ENCODE measurements around the gene RFC3.

RFC3 gene

GRCh38 chr13:33799950-33800592 lies 17.9 kb upstream of the RFC3 start:
- TF ChIP-seq RAD21 (IDR thresholded peaks at IDR 0.05; ENCODE audit: low read depth): peak; percentile 55
- no peak for TF ChIP-seq MAX (IDR thresholded peaks at IDR 0.05)

GRCh38 chr13:33800646-33801186 lies 17.2 kb upstream of the RFC3 start:
- TF ChIP-seq TEAD4 (IDR thresholded peaks at IDR 0.05) (no peak), REST (IDR thresholded peaks at IDR 0.05; ENCODE audit: low read depth) (no peak), YY1 (IDR thresholded peaks at IDR 0.05; ENCODE audit: low read depth) (no peak), USF1 (IDR thresholded peaks at IDR 0.05) (no peak), FOXM1 (IDR thresholded peaks at IDR 0.05; ENCODE audit: borderline replicate concordance, low read depth) (no peak), RAD21 (IDR thresholded peaks at IDR 0.05; ENCODE audit: low read depth) (no peak), ZBTB7A (IDR thresholded peaks at IDR 0.05; ENCODE audit: low read depth) (no peak), EP300 (IDR thresholded peaks at IDR 0.05; ENCODE audit: borderline replicate concordance) (no peak), EGR1 (IDR thresholded peaks at IDR 0.05) (no peak), TCF12 (IDR thresholded peaks at IDR 0.05; ENCODE audit: low read depth) (no peak), CEBPB (IDR thresholded peaks at IDR 0.05) (no peak), NFIC (IDR thresholded peaks at IDR 0.05) (no peak), CREB1 (IDR thresholded peaks at IDR 0.05; ENCODE audit: low read depth) (no peak), TAF1 (IDR thresholded peaks at IDR 0.05; ENCODE audit: low read depth) (no peak)

- TF ChIP-seq EP300 (IDR thresholded peaks at IDR 0.05; ENCODE audit: borderline replicate concordance) (no peak), ZBTB7A (IDR thresholded peaks at IDR 0.05; ENCODE audit: low read depth) (no peak), CEBPB (IDR thresholded peaks at IDR 0.05) (no peak), YY1 (IDR thresholded peaks at IDR 0.05; ENCODE audit: low read depth) (no peak), NFIC (IDR thresholded peaks at IDR 0.05) (no peak), CREB1 (IDR thresholded peaks at IDR 0.05; ENCODE audit: low read depth) (no peak), MAX (IDR thresholded peaks at IDR 0.05) (no peak), TCF12 (IDR thresholded peaks at IDR 0.05; ENCODE audit: low read depth) (no peak), EGR1 (IDR thresholded peaks at IDR 0.05) (no peak), FOXM1 (IDR thresholded peaks at IDR 0.05; ENCODE audit: borderline replicate concordance, low read depth) (no peak), RAD21 (IDR thresholded peaks at IDR 0.05; ENCODE audit: low read depth) (no peak), REST (IDR thresholded peaks at IDR 0.05; ENCODE audit: low read depth) (no peak), TEAD4 (IDR thresholded peaks at IDR 0.05) (no peak), USF1 (IDR thresholded peaks at IDR 0.05) (no peak), TAF1 (IDR thresholded peaks at IDR 0.05; ENCODE audit: low read depth) (no peak)
Observed at GRCh38 chr13:33806470-33807248, 11.3 kb upstream of the RFC3 start.

GRCh38 chr13:33815011-33815550 lies 2.9 kb upstream of the RFC3 start:
- TF ChIP-seq FOXM1 (IDR thresholded peaks at IDR 0.05; ENCODE audit: borderline replicate concordance, low read depth): no peak
- no peak for TF ChIP-seq TEAD4 (IDR thresholded peaks at IDR 0.05)
- TF ChIP-seq TAF1 (IDR thresholded peaks at IDR 0.05; ENCODE audit: low read depth): no peak
- no peak for TF ChIP-seq REST (IDR thresholded peaks at IDR 0.05; ENCODE audit: low read depth)
- no peak for TF ChIP-seq ZBTB7A (IDR thresholded peaks at IDR 0.05; ENCODE audit: low read depth)
- no peak for TF ChIP-seq MAX (IDR thresholded peaks at IDR 0.05)
- no peak; the same call in 1 of the 2 replicates for TF ChIP-seq USF1 (IDR thresholded peaks at IDR 0.05)
- TF ChIP-seq RAD21 (IDR thresholded peaks at IDR 0.05; ENCODE audit: low read depth): no peak
- TF ChIP-seq NFIC (IDR thresholded peaks at IDR 0.05): no peak
- no peak for TF ChIP-seq EGR1 (IDR thresholded peaks at IDR 0.05)
- no peak for TF ChIP-seq EP300 (IDR thresholded peaks at IDR 0.05; ENCODE audit: borderline replicate concordance)
- no peak for TF ChIP-seq YY1 (IDR thresholded peaks at IDR 0.05; ENCODE audit: low read depth)
- TF ChIP-seq CEBPB (IDR thresholded peaks at IDR 0.05): no peak
- no peak for TF ChIP-seq TCF12 (IDR thresholded peaks at IDR 0.05; ENCODE audit: low read depth)
- no peak for TF ChIP-seq CREB1 (IDR thresholded peaks at IDR 0.05; ENCODE audit: low read depth)

All from Ishikawa (cell line).